ENCODE results near the gene BTLA.

GRCh38 chr3:112546216-112546759, 47.0 kb upstream of the BTLA start:
- TF ChIP-seq CTCF (IDR thresholded peaks at IDR 0.05; ENCODE audit: low read depth, low read length) (no peak), EZH2phosphoT487 (IDR thresholded peaks at IDR 0.05; ENCODE audit: low read depth) (no peak)
